Measurements from ENCODE around the gene TLR1.

Gene TLR1

DNA sequence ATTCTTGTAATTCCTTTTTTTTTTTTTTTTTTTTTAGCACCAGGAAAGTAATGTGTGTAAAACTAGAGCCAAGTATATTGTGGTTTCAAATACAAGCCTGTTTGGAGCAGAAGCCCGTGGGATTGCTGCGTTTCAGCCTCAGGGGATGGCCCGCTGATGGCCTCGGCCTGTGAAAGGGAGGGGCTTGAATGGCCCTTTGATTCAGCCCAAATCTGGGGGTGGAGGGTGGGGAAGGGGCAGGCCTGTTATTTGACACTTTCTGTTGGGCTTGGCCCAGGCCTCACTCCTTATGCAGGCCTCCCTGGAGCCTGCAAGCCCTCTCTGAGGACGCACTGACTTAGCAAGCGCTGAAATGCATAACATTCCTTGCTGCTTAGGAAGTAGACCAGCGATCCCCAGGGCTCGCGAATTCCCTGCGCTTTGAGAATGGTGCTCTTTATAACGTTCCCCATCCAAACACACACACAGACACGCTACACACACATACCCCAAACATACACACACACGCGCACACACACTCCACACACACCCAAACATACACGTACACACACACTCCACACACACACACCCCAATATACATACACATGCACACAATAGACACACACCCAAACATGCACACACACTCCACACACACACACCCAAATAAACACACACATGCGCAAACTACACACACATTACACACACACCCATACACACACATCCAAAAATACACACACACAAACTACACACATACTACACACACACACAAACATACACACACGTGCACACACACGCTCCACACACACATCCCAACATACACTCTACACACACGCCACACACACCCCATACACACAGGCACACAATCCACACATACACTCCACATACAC, 51.4 kb downstream of the TLR1 start (continued):
- no peak for TF ChIP-seq ZNF585B (tag by site-specific recombination; IDR thresholded peaks at IDR 0.05)
- TF ChIP-seq ZNF211 (tag by site-specific recombination; IDR thresholded peaks at IDR 0.05; ENCODE audit: low read depth): no peak
- peak; percentile 30; the same call in 1 of the 2 replicates for TF ChIP-seq PRDM10 (tag by site-specific recombination; IDR thresholded peaks at IDR 0.05)
- TF ChIP-seq ZNF366 (tag by site-specific recombination; conservative IDR thresholded peaks at IDR 0.05): no peak
- peak; percentile 44 for TF ChIP-seq SP3 (tag by site-specific recombination; IDR thresholded peaks at IDR 0.05)
- TF ChIP-seq, protein P1, sequence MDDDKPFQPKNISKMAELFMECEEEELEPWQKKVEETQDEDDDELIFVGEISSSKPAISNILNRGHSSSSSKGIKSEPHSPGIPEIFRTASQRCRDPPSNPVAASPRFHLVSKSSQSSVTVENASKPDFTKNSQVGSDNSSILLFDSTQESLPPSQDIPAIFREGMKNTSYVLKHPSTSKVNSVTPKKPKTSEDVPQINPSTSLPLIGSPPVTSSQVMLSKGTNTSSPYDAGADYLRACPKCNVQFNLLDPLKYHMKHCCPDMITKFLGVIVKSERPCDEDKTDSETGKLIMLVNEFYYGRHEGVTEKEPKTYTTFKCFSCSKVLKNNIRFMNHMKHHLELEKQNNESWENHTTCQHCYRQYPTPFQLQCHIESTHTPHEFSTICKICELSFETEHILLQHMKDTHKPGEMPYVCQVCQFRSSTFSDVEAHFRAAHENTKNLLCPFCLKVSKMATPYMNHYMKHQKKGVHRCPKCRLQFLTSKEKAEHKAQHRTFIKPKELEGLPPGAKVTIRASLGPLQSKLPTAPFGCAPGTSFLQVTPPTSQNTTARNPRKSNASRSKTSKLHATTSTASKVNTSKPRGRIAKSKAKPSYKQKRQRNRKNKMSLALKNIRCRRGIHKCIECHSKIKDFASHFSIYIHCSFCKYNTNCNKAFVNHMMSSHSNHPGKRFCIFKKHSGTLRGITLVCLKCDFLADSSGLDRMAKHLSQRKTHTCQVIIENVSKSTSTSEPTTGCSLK (tag by site-specific recombination; IDR thresholded peaks at IDR 0.05): no peak
- no peak for TF ChIP-seq OVOL3 (tag by site-specific recombination; IDR thresholded peaks at IDR 0.05)
- no peak for TF ChIP-seq KLF8 (tag by site-specific recombination; IDR thresholded peaks at IDR 0.05)
- TF ChIP-seq ZNF791 (tag by site-specific recombination; IDR thresholded peaks at IDR 0.05): no peak
- TF ChIP-seq ZNF157 (tag by site-specific recombination; IDR thresholded peaks at IDR 0.05): no peak
- 0 out of 2 replicates have a peak, but pooled peaks have one; percentile 20 for TF ChIP-seq KLF1 (tag by site-specific recombination; IDR thresholded peaks at IDR 0.05)
- TF ChIP-seq MZF1 (tag by site-specific recombination; IDR thresholded peaks at IDR 0.05; ENCODE audit: borderline replicate concordance): 0 out of 2 replicates have a peak, but pooled peaks have one; percentile 32
- TF ChIP-seq ZNF133 (tag by site-specific recombination; IDR thresholded peaks at IDR 0.05): no peak
- no peak for TF ChIP-seq ZNF768 (tag by site-specific recombination; IDR thresholded peaks at IDR 0.05)
- TF ChIP-seq ZNF473 (tag by site-specific recombination; IDR thresholded peaks at IDR 0.05): no peak
- no peak for TF ChIP-seq ZNF624 (tag by site-specific recombination; IDR thresholded peaks at IDR 0.05)
- TF ChIP-seq ZSCAN30 (tag by site-specific recombination; IDR thresholded peaks at IDR 0.05): no peak
- TF ChIP-seq IKZF3 (tag by site-specific recombination; IDR thresholded peaks at IDR 0.05): no peak
- no peak for TF ChIP-seq ZNF549 (tag by site-specific recombination; IDR thresholded peaks at IDR 0.05)
- no peak for TF ChIP-seq HOXD13 (CRISPR knock-in tag; IDR thresholded peaks at IDR 0.05; ENCODE audit: borderline replicate concordance)
- TF ChIP-seq ZNF2 (tag by site-specific recombination; IDR thresholded peaks at IDR 0.05): peak; percentile 63; the same call in 1 of the 2 replicates
- no peak for TF ChIP-seq ZBTB7A (tag by site-specific recombination; IDR thresholded peaks at IDR 0.05; ENCODE audit: low read depth)
- no peak for TF ChIP-seq ZNF670 (tag by site-specific recombination; IDR thresholded peaks at IDR 0.05; ENCODE audit: low read depth)
- no peak for TF ChIP-seq ZNF560 (tag by site-specific recombination; IDR thresholded peaks at IDR 0.05; ENCODE audit: borderline replicate concordance)
- TF ChIP-seq ZNF416 (tag by site-specific recombination; IDR thresholded peaks at IDR 0.05): no peak
- no peak for TF ChIP-seq MYNN (tag by site-specific recombination; IDR thresholded peaks at IDR 0.05; ENCODE audit: borderline replicate concordance)
- no peak for TF ChIP-seq ZNF777 (tag by site-specific recombination; IDR thresholded peaks at IDR 0.05; ENCODE audit: borderline replicate concordance)
- TF ChIP-seq KLF16 (tag by site-specific recombination; IDR thresholded peaks at IDR 0.05): no peak
- 0 out of 2 replicates have a peak, but pooled peaks have one; percentile 36 for TF ChIP-seq ZXDB (tag by site-specific recombination; IDR thresholded peaks at IDR 0.05)
- TF ChIP-seq BCL11B (tag by site-specific recombination; IDR thresholded peaks at IDR 0.05; ENCODE audit: low read depth): no peak
- no peak for TF ChIP-seq GLIS2 (tag by site-specific recombination; IDR thresholded peaks at IDR 0.05)
- TF ChIP-seq ZNF660 (tag by site-specific recombination; IDR thresholded peaks at IDR 0.05): no peak
- no peak for TF ChIP-seq AEBP2 (tag by site-specific recombination; IDR thresholded peaks at IDR 0.05; ENCODE audit: borderline replicate concordance)
- no peak for TF ChIP-seq HOXA7 (CRISPR knock-in tag; IDR thresholded peaks at IDR 0.05; ENCODE audit: borderline replicate concordance)
- TF ChIP-seq GLI2 (tag by site-specific recombination; IDR thresholded peaks at IDR 0.05; ENCODE audit: borderline replicate concordance, low read depth): no peak

Measured in HEK293 (cell line).